GM18499 (cell line): ENCODE data around the gene NDUFS2.
"Not testable (repeated sequence)": the region's sequence is repeated elsewhere in the genome, so short reads cannot be mapped to it uniquely, and the experiment has no call there.

ENCODE experiments used
- ATAC-seq: cut with Tn5 transposase; IDR thresholded peaks from one replicate; pipeline ENCODE4 v1.9.1; 2021; ENCODE audit warnings: moderate number of reproducible peaks; ENCODE audit not compliant: insufficient read depth, unreplicated experiment

The NDUFS2 gene

DNA sequence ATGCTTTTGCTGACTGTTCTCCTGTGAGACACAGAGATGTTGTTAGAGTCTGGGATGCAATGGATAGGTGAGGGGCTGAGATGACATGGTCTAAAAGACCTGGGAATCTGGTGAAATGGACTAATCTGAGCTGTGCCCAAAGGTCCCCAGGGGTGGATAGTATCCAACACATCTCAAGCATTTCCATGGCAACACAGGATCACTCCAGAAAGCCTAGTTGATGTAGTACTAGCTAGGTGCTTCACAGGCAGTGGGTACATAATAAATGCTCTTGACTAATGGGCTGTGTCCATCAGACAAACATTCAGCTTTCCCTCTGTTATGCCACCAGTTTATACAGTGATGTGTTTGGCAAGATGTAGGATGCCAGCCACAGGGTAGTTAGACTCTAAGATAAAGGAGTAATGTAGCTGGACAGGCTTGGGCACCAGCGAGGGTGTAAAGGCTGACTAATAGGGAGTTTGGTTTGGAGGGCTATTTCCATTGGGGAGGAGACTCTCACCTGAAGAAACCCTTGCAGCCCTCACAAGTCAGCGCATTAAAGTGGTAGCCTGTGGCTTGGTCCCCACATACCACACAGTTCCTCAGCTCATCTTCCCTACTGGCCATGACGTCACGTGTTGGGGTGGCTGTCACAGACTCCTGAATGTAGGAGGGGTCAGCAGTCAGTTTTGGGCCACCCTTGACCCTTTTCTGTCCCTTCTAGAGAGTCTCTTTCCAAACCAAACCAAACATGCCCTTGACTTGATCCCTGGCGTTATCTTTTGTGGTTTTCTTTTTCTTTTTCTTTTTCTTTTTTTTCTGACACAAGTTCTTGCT lies 34.0 kb downstream of the NDUFS2 start:
- no peak for ATAC-seq

DNA sequence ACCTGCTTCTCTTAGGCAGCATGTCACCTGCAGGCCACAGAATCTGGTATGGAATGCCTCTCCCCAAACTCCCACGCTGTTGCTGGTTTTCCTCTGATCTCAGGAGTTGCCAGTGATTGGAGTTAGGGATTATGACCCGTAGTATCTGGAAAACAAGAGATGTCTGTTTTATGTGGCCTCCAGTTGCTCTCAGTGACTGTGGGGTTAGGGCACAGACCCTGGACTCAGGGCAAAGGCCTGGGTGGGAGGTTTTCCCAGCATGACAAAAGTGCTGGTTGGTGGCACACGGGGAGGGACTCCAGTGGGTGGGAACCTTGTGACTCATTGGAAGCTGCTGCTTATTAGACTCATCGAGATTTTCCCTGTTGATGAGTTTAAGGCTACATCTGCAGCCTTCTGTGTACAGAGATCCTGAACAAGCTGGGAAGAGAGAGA lies 35.9 kb downstream of the NDUFS2 start, which contains the start of gene NR1I3:
Gene NR1I3 (minus strand): TSS at position 165 of the 435 bp plus-strand sequence. CDS start 1,638 bp downstream, outside the sequence.
- no peak for ATAC-seq

DNA sequence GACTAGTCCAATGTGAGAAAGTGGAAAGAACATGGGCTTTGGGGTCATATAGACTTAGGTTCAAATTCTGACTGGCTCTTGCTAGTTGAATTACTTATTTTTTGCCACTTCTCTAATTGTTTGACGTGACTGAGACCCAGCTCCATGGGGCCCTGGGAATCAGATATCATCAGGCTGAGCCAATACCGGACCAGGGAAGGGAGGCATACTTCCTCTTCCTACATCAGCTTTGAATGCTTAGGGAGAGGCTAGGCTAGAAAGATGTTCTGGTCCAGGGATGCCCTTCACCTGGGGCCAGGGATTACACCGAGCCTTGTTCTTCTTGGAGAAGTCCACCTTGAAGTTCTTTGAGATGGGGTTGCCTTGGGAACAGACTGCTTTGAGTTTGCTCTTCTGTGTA lies 39.5 kb downstream of the NDUFS2 start:
- ATAC-seq, result no peak

DNA sequence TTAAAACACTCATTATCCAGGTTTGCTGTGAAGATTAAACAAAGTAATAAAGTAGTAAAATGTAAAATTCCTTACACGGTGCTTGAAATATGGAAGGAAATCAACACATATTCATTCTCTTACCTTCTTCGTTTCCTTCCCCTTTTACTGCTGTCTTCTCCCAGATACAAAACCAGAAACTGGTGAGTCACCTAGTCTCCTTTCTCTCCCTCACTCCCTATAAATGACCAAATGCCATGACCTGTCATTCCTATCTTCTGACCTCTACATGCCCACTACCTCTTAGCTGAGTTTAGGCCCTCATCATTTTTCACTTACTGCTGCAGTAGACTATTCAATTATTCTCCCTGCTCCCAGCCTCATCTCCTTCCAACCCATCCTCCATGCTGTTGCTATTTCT lies 40.1 kb downstream of the NDUFS2 start:
- ATAC-seq, result no peak

DNA sequence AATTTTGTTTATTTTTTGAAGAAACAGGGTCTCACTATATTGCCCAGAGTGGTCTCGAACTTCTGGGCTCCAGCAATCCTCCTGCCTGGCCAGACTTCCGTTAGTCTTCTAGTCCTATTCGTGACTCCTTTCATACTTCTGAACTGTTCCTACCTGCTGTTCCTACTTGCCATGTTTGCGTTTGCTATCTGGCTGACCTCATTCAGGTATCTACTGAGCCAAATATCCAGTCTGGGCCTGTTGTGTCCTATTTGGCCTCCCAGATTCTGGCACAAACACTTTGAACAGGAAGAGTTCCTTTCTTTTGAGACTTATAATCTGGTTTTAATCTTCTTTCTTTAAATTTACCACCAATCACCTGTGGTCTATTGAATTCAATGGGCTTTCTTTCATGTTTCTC lies 42.7 kb downstream of the NDUFS2 start:
- no peak for ATAC-seq

DNA sequence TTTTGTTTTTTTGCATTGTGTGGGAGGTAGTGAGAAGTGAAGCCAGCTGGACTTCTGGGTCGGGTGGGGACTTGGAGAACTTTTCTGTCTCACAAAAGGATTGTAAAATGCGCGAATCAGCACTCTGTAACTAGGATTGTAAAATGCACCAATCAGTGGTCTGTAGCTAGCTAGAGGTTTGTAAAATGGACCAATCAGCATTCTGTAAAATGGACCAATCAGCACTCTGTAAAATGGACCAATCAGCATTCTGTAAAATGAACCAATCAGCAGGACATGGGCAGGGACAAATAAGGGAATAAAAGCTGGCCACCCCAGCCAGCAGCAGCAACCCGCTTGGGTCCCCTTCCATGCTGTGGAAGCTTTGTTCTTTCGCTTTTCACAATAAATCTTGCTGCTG lies 47.9 kb downstream of the NDUFS2 start:
- ATAC-seq, result not testable (repeated sequence)

DNA sequence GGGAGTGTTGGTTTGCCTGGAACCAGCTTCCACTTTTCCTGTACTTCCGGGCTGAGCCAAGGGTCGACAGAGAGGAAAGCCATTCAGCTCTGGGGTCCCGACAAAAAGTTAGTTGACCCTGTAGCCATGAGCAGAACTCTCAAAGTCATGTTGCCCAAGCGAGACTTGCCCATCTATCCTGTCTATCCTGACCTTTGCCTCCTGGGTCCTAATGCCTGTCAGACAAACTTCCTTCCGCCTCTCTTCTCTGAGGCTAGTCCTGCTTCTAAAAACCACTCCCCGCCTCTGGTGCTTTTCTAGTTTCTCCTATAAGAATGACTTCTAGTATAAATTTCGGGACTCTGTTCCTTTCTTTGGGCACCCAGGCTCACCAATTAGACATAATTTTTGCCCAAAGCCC lies 48.7 kb downstream of the NDUFS2 start:
- no peak for ATAC-seq

DNA sequence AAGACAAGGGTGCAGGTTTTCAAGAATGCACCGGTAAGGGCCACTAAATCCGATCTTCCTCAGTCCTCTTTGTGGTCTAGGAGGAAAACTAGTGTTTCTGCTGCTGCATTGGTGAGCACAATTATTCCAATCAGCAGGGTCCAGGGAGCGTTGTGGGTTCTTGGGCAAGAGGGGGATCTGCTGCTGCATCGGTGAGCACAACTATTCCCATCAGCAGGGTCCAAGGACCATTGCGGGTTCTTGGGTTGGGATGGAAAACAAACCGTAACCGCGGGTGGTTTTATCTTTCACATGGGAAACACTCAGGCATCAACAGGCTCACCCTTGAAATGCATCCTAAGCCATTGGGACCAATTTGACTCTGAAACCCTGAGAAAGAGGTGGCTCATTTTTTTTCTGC lies 49.4 kb downstream of the NDUFS2 start:
- ATAC-seq, result no peak

DNA sequence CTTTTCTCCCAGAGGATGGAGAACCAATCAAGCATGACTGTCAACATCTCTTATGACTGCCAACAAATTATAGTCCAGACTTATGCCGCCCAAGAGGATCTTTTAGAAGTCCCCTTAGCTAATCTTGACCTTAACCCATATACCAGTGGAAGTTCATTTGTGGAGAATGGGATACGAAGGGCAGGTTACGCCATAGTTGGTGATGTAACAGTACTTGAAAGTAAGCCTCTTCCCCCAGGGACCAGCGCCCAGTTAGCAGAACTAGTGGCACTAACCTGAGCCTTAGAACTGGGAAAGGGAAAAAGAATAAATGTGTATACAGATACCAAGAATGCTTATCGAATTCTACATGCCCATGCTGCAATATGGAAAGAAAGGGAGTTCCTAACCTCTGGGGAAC lies 53.1 kb downstream of the NDUFS2 start:
- ATAC-seq, result not testable (repeated sequence)

DNA sequence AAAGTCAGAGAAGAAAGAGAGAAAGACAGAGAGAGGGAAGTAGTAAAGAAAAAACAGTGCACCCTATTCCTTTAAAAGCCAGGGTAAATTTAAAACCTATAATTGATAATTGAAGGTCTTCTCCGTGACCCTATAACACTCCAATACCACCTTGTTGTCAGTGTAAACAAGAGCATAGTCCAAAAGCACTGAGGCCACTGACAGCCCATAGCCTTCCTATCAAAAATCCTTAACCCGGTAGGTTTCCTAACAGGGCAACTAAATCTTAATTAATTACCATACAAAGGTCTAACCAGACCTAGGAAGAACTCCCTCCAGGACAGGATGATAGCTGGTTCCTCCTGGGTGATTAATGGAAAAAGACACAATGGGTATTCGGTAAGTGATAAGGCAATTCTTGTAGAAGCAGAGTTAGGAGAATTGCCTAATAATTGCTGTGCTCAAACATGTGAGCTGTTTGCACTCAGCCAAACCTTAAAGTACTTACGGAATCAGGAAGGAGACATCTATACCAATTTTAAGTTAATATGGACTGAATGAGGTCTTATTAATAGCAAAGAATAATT lies 53.9 kb downstream of the NDUFS2 start:
- ATAC-seq, result not testable (repeated sequence)

DNA sequence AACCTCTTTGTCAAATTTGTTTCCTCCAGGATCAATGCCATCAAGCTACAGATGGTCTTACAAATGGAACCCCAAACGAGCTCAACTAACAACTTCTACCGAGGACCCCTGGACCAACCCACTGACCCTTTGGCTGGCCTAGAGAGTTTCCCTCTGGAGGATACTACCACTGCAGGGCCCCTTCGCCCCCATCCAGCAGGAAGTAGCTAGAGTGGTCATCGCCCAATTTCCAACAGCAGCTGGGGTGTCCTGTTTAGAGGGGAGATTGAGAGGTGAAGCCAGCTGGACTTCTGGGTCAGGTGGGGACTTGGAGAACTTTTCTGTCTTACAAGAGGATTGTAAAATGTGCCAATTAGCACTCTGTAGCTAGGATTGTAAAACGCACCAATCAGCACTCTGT lies 54.9 kb downstream of the NDUFS2 start:
- ATAC-seq, result not testable (repeated sequence)

DNA sequence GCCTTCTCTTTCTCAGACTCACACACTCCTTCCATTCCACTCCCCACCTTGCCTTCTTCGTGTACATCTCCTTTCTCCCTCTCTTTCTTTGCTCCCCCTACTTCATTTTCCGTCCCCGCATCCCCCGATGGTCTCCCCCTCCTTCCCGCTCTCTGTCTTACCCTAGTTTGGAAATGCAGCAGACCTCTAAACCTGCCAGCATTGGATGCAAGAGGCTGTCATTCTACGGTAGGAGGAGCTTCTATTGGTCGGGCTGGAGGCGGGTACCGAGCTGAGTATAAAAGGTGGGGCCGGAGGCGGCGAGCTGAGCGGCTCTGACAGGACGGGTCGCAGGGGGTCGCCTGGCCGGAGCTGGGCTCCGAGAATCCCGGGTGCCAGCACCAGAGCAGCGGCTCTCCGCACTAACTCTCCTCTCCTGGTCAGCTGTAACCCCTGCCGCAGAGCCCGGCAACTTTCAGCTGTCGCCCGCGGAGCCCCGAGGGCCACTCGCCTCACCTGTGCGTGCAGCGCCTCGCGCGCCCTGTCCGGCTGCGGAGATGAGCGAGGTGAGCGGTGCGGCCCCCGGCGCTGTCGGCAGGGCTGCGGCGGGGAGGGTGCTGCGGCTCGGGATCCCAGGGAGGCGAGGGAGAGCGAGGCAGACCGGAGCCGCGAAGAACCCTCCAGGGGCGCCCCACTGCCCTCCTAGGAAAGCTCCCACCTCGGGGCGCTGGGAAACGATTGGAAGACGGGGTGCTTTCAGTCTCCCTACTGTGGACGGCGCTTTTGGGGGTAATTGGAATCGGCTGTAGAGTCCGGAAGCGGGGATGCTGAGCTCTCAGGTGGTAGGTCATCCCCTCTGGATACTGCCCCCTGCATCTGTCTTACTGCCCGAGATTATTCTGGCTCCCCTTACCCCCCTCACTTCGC lies 56.5 kb downstream of the NDUFS2 start, which contains the start of gene PCP4L1:
Gene PCP4L1 (plus strand): TSS at position 307 of the 906 bp plus-strand sequence. CDS start 230 bp downstream, at position 537.
- no peak for ATAC-seq

DNA sequence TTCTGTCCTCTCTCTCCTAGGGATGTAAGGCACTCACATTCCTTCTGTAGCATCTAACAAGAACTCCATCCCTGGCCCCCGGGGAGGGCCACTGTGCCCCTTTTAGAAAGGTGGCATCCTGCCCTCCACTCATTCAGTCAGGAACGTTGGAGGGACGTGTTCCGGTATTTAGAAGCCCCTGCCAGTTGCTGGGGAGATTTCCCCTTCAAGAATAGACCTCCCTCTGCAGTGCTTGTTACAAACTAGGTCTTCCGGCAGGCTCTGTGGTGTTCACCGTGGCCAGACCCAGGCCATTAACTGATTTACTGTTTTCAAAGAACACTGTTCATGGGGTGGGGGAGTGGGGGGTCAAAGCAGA lies 57.2 kb downstream of the NDUFS2 start:
- ATAC-seq, result no peak

DNA sequence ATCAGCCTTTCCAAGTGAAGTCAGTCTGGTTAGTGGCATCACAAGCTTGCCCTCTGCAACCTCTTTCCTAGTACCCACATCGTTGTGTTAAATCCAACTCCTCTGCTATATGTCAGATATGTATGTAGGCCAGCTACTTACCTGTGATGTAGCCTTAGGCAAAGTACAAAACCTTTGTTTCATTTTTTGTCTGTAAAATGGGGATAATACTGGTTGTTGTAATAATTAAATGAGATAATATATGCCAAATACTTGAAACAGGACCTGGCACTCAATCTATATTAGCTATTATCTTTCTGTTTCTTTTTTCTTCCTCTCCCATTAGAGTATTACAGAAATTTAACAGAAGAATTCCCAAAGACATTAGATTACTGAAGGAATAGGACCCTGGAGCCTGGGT lies 57.6 kb downstream of the NDUFS2 start:
- no peak for ATAC-seq

DNA sequence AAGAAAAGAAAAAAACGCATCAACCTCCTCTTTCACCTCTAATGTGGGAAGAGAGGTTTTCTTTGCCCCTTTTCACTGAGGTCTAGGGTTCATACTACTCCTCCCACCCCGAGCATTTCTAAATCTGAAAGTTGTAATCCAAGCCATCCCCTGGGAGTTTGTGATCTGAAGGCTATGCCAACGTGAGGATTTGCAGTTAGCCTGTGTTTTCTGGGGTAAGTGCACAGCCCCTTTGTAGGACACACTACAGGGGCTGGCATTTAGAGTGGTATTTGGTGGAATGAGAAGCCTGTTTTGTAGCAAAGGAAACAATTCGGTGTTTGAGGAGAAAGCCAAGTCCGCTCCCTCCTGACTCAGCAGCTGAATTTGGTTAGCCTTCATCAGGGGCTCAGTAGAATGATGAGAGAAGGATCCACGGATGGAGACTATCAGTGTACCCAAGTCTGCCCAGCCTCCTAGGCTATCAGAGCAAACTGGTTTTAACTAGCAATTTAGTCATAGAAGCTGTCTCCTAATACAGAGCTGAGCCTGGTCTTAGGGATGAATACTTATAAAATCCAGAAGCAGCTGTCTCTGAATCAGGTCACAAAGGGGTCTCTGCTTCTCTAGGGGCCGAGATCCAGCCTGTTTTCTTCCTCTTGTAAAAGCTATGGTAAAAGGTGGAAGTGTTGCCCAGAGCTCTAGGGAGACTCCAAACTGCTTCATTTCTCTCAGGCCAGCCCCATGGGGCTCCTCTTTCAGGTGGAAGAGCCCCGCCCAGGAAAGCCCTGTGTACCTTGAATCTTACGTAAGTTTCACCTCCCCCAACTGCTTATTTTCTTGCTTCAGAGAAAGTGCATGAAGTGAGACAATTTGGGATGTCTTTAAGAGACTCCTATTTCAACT lies 58.5 kb downstream of the NDUFS2 start:
- no peak for ATAC-seq

DNA sequence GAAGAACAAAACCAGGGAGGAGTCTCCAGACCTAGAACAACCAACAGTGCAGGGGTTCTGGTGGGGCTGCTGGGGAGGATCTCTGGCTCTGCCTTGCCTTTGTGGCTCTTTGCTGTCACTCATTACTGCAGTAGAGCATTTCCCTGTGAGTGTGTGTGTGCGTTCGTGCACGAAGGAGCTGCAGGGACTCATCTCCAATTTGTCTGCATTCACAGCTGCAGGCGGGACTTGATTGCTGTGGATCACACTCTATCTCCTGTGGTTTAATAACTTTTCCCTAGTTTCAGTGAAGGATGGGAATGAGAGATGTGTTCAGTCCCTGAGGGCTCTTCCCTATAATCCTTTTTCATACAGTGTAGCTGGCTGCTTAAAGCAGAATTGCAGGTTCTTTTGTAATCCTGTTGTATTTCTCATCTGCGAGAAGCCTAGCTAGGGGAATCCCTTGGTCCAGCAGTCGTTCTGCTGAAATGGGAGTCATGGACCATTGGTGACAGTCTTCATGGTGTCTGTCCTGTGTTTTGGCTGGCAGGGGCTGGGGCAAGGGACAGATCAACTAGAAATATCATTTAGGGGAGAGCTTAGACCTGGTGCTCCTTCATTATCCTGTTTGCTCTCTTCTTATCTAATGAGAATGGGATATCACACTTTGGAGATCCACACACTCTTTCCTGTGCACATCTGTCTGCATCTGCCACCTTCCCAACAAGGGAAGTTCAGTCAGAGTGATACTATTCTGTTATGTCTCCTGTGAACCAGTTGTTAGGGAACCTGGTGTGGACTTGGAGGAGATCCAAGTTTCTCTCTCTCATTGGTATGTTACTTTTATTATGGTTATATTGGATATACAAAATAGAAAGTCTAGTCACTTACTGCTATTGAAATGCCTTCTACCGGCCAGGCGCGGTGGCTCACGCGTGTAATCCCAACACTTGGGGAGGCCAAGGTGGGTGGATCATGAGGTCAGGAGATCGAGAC lies 59.4 kb downstream of the NDUFS2 start:
- ATAC-seq, result no peak
